Endodermal cell (in vitro differentiated cells): ENCODE results near the gene CARD8. TPM values are rescaled to one million over a fixed set of nuclear protein-coding genes. Genes with fewer than 3 reads are reported as not detected.
A peak's percentile ranks its signal among the peaks of the same experiment; 100 is the strongest.
"Not testable (repeated sequence)": the region's sequence is repeated elsewhere in the genome, so short reads cannot be mapped to it uniquely, and the experiment has no call there.

Source experiments
- DNase-seq: peaks from one replicate; pipeline ENCODE4 v3.0.0-alpha.2; 2017
- H3K27ac ChIP-seq: 2 replicates; pipeline ENCODE4 v1.5.1; 2013; ENCODE audit warnings: mild to moderate bottlenecking, low read depth, low read length, moderate library complexity
- H3K27me3 ChIP-seq: 2 replicates; pipeline ENCODE4 v1.6.1; 2013; ENCODE audit warnings: mild to moderate bottlenecking, low read length, moderate library complexity; ENCODE audit not compliant: insufficient read depth, control insufficient read depth, poor library complexity, severe bottlenecking
- H3K36me3 ChIP-seq: 2 replicates; pipeline ENCODE4 v1.7.0; 2013; ENCODE audit warnings: mild to moderate bottlenecking, low read length, moderate library complexity; ENCODE audit not compliant: control insufficient read depth, insufficient read depth
- H3K4me1 ChIP-seq: one replicate; pipeline ENCODE4 v1.7.0; 2013; ENCODE audit warnings: low read length; ENCODE audit not compliant: control insufficient read depth, insufficient read depth
- H3K4me3 ChIP-seq: 2 replicates; pipeline ENCODE4 v1.5.1; 2013; ENCODE audit warnings: mild to moderate bottlenecking, low read length, moderate library complexity
- H3K9ac ChIP-seq: 2 replicates; pipeline ENCODE4 v1.6.1; 2013; ENCODE audit warnings: mild to moderate bottlenecking, low read length, moderate library complexity; ENCODE audit not compliant: poor library complexity, severe bottlenecking; ENCODE audit errors: extremely low read depth
- H3K9me3 ChIP-seq: 2 replicates; pipeline ENCODE4 v1.6.1; 2013; ENCODE audit warnings: mild to moderate bottlenecking, low read length, moderate library complexity; ENCODE audit not compliant: control insufficient read depth
- H3K27ac Mint-ChIP-seq: 2 replicates; pipeline ENCODE4 v1.8.0; 2020; ENCODE audit warnings: mixed read lengths
- H3K27me3 Mint-ChIP-seq: 2 replicates; pipeline ENCODE4 v1.8.0; 2021; ENCODE audit warnings: mild to moderate bottlenecking, mixed read lengths; ENCODE audit not compliant: insufficient read depth
- H3K36me3 Mint-ChIP-seq: 2 replicates; pipeline ENCODE4 v1.8.0; 2020; ENCODE audit warnings: low read depth, mixed read lengths
- H3K4me1 Mint-ChIP-seq: 2 replicates; pipeline ENCODE4 v1.8.0; 2020; ENCODE audit warnings: mixed read lengths
- H3K4me3 Mint-ChIP-seq: 2 replicates; pipeline ENCODE4 v1.8.0; 2020; ENCODE audit warnings: mild to moderate bottlenecking, moderate library complexity, mixed read lengths
- H3K9me3 Mint-ChIP-seq: 2 replicates; pipeline ENCODE4 v1.8.0; 2020; ENCODE audit warnings: mild to moderate bottlenecking, mixed read lengths
- CTCF ChIP-seq: fragments of 200-600 bp; sonication (generic); conservative IDR thresholded peaks from 2 replicates; pipeline ENCODE4 v1.5.0; 2021; ENCODE audit warnings: antibody characterized with exemption, mild to moderate bottlenecking
- WGBS, 2 experiments: methylation state at CpG; one replicate each; pipeline versions ENCODE4 v1.1.5 to v1.1.7; 2013; ENCODE audit warnings: missing lambda C conversion rate in 2 of 2, mixed read lengths in 1 of 2; ENCODE audit not compliant: insufficient coverage in 1 of 2, insufficient read length in 1 of 2; 5-methylcytosine and 5-hydroxymethylcytosine counted together
- total RNA-seq, 2 donors: library from RNA; stranded (reverse); fragmentation: NEBNext Ultra II Directional in 1 of 2; extraction: Animal tissue kit (Norgen Biotek cat#: 25700) in 1 of 2; gene quantifications; 2 replicates in 1 of 2; 3 replicates in 1 of 2; pipeline ENCODE4 v1.2.1, GENCODE V29; 2021

CARD8 gene
- total RNA-seq, 2 donors from 2014 or later: 34.0 to 44.6 TPM

- DNase-seq: peak; percentile 60
- H3K4me3 Mint-ChIP-seq, H3K4me1 ChIP-seq, H3K27ac Mint-ChIP-seq, H3K27me3 ChIP-seq, H3K27ac ChIP-seq, H3K4me1 Mint-ChIP-seq, H3K9ac ChIP-seq, H3K36me3 Mint-ChIP-seq, H3K36me3 ChIP-seq, H3K4me3 ChIP-seq: not testable (repeated sequence)
- peak; percentile 53 for TF ChIP-seq CTCF
- H3K9me3 Mint-ChIP-seq: peaks cover 13% of the 10 kb centered on the region
- WGBS, 2 experiments: 78 to 85% methylated on average over 4 to 8 of the region's 8 CpGs
- peaks cover 42% of the 10 kb centered on the region for H3K27me3 Mint-ChIP-seq
- H3K9me3 ChIP-seq: peaks cover 10% of the 10 kb centered on the region
Measured at GRCh38 chr19:48265326-48265725, 9.6 kb upstream of the CARD8 start.

GRCh38 chr19:48260359-48260714 lies 4.6 kb upstream of the CARD8 start:
- peaks cover 26% of the 10 kb centered on the region for H3K27me3 Mint-ChIP-seq
- H3K27ac Mint-ChIP-seq, H3K4me1 ChIP-seq, H3K4me1 Mint-ChIP-seq, H3K36me3 Mint-ChIP-seq, H3K27ac ChIP-seq, H3K9me3 Mint-ChIP-seq, H3K36me3 ChIP-seq, H3K9ac ChIP-seq, H3K4me3 ChIP-seq, DNase-seq, H3K9me3 ChIP-seq, H3K4me3 Mint-ChIP-seq, H3K27me3 ChIP-seq: not testable (repeated sequence)
- 65% methylated on average over 2 of the region's 8 CpGs; no CpG with 5 or more reads in 1 of the 2 experiments for WGBS, 2 experiments

GRCh38 chr19:48258992-48259391 lies 3.3 kb upstream of the CARD8 start:
- not testable (repeated sequence) for H3K4me1 Mint-ChIP-seq, H3K36me3 ChIP-seq, H3K9me3 Mint-ChIP-seq, H3K4me1 ChIP-seq, H3K27ac Mint-ChIP-seq, H3K36me3 Mint-ChIP-seq, H3K9me3 ChIP-seq, DNase-seq, H3K9ac ChIP-seq, H3K4me3 Mint-ChIP-seq, H3K27ac ChIP-seq, H3K4me3 ChIP-seq, H3K27me3 ChIP-seq
- 62 to 95% methylated on average over 2 to 4 of the region's 4 CpGs for WGBS, 2 experiments
- H3K27me3 Mint-ChIP-seq: peaks cover 16% of the 10 kb centered on the region

- H3K4me1 ChIP-seq: no peaks in the 10 kb centered on the region
- 88 to 93% methylated on average over 4 to 5 of the region's 6 CpGs for WGBS, 2 experiments
- H3K4me3 Mint-ChIP-seq: no peak overlapping the region
Measured at GRCh38 chr19:48258350-48258749, 2.6 kb upstream of the CARD8 start.

More at GRCh38 chr19:48258350-48258749, 2.6 kb upstream of the CARD8 start:
- H3K4me1 Mint-ChIP-seq: peaks cover 6% of the 10 kb centered on the region
- H3K36me3 Mint-ChIP-seq: peaks cover 11% of the 10 kb centered on the region
- no peaks in the 10 kb centered on the region for H3K9me3 ChIP-seq
- peaks cover 4% of the 10 kb centered on the region for H3K36me3 ChIP-seq
- H3K27me3 Mint-ChIP-seq: peaks cover 14% of the 10 kb centered on the region
- H3K9ac ChIP-seq: no peak overlapping the region
- peaks cover 1% of the 10 kb centered on the region for H3K9me3 Mint-ChIP-seq
- no peak overlapping the region for H3K4me3 ChIP-seq
- H3K27ac ChIP-seq: no peak overlapping the region
- no peaks in the 10 kb centered on the region for H3K27me3 ChIP-seq
- TF ChIP-seq CTCF: no peak
- no peak overlapping the region for H3K27ac Mint-ChIP-seq
- no peak for DNase-seq
